ENCODE data around the gene PIP5KL1. TPM values are rescaled to one million over a fixed set of nuclear protein-coding genes. Genes with fewer than 3 reads are reported as not detected.

The PIP5KL1 gene
- polyA plus RNA-seq, 1 donor (not counting 4 experiments of a cell fraction or from before 2014, with no cell fraction given) = 4.4 TPM

GRCh38 chr9:127943011-127943662, 12.6 kb upstream of the PIP5KL1 start:
- H3K4me1 ChIP-seq (ENCODE audit: control insufficient read depth, extremely low read depth, insufficient read depth, low read length) = peaks cover 5% of the 10 kb centered on the region
- H3K27me3 ChIP-seq (ENCODE audit: control insufficient read depth, extremely low read depth, insufficient read depth, low read length) = no peaks in the 10 kb centered on the region
- no peak overlapping the region for H3K9ac ChIP-seq (ENCODE audit: control insufficient read depth, extremely low read depth, insufficient read depth, low read length)
- FAIRE-seq (no peak), DNase-seq (ENCODE audit: low read depth, low spot score) (no peak)
- dilution Hi-C loops (cut with MboI; ENCODE audit: extremely low pct_ligation_motif_present, low sequenced_read_pairs) = loop anchor here (25.0 kb wide), 1 partner anchor 119 kb away; the partner anchor contains the start of genes NAIF1 and SLC25A25
- no peaks in the 10 kb centered on the region for H3K9me1 ChIP-seq (ENCODE audit: control insufficient read depth, extremely low read depth, insufficient read depth, low read length)
- H4K20me1 ChIP-seq (ENCODE audit: control insufficient read depth, extremely low read depth, insufficient read depth, low read length) = peaks cover 9% of the 10 kb centered on the region
- H3K36me3 ChIP-seq (ENCODE audit: control insufficient read depth in 2 of 2, extremely low read depth in 1 of 2, insufficient read depth in 2 of 2, low read length in 2 of 2) = peaks cover 5 to 10% of the 10 kb centered on the region in 2 experiments
- H3K4me2 ChIP-seq (ENCODE audit: control insufficient read depth, extremely low read depth, insufficient read depth, low read depth, low read length) = no peak overlapping the region
- TF ChIP-seq EZH2 (IDR thresholded peaks at IDR 0.05; ENCODE audit: low read length) (no peak), CTCF (optimal IDR thresholded peaks at IDR 0.05 in 1 of 3, IDR thresholded peaks at IDR 0.05 in 1 of 3, conservative IDR thresholded peaks at IDR 0.05 in 1 of 3; ENCODE audit: extremely low read depth in 1 of 3, insufficient read depth in 2 of 3, low read length in 3 of 3) (no peak)
- no peak overlapping the region for H3K27ac ChIP-seq (ENCODE audit: control insufficient read depth, insufficient read depth, low read length)
- no peak overlapping the region for H2AFZ ChIP-seq (ENCODE audit: control insufficient read depth, low read length)
- no peaks in the 10 kb centered on the region for H3K79me2 ChIP-seq (ENCODE audit: control insufficient read depth, insufficient read depth, low read length)
- H3K9me3 ChIP-seq (ENCODE audit: control insufficient read depth, low read depth, low read length) = no peaks in the 10 kb centered on the region
- no peak overlapping the region for H3K4me3 ChIP-seq (ENCODE audit: control insufficient read depth in 2 of 3, extremely low read depth in 1 of 3, insufficient read depth in 2 of 3, low read depth in 1 of 3, low read length in 3 of 3)

GRCh38 chr9:127942216-127943010, 11.8 kb upstream of the PIP5KL1 start:
- DNase-seq (ENCODE audit: low read depth, low spot score) = no peak
- no peak overlapping the region for H3K27ac ChIP-seq (ENCODE audit: control insufficient read depth, insufficient read depth, low read length)

More at GRCh38 chr9:127942216-127943010, 11.8 kb upstream of the PIP5KL1 start:
- Histone ChIP-seq H3K36me3 (ENCODE audit: control insufficient read depth in 2 of 2, extremely low read depth in 1 of 2, insufficient read depth in 2 of 2, low read length in 2 of 2) (peaks cover 5 to 10% of the 10 kb centered on the region in 2 experiments), H3K9me3 (ENCODE audit: control insufficient read depth, low read depth, low read length) (no peaks in the 10 kb centered on the region), H2AFZ (ENCODE audit: control insufficient read depth, low read length) (no peak overlapping the region), H3K4me2 (ENCODE audit: control insufficient read depth, extremely low read depth, insufficient read depth, low read depth, low read length) (no peak overlapping the region), H4K20me1 (ENCODE audit: control insufficient read depth, extremely low read depth, insufficient read depth, low read length) (peaks cover 9% of the 10 kb centered on the region), H3K4me1 (ENCODE audit: control insufficient read depth, extremely low read depth, insufficient read depth, low read length) (peaks cover 8% of the 10 kb centered on the region), H3K27me3 (ENCODE audit: control insufficient read depth, extremely low read depth, insufficient read depth, low read length) (no peaks in the 10 kb centered on the region), H3K9ac (ENCODE audit: control insufficient read depth, extremely low read depth, insufficient read depth, low read length) (no peak overlapping the region), H3K4me3 (ENCODE audit: control insufficient read depth in 2 of 3, extremely low read depth in 1 of 3, insufficient read depth in 2 of 3, low read depth in 1 of 3, low read length in 3 of 3) (no peak overlapping the region), H3K79me2 (ENCODE audit: control insufficient read depth, insufficient read depth, low read length) (peaks cover 1% of the 10 kb centered on the region), H3K9me1 (ENCODE audit: control insufficient read depth, extremely low read depth, insufficient read depth, low read length) (no peaks in the 10 kb centered on the region)
- TF ChIP-seq EZH2 (IDR thresholded peaks at IDR 0.05; ENCODE audit: low read length) (no peak), CTCF (optimal IDR thresholded peaks at IDR 0.05 in 1 of 3, IDR thresholded peaks at IDR 0.05 in 1 of 3, conservative IDR thresholded peaks at IDR 0.05 in 1 of 3; ENCODE audit: extremely low read depth in 1 of 3, insufficient read depth in 2 of 3, low read length in 3 of 3) (peak in 2 of 3 experiments; percentile 87 to 91)
- no peak for FAIRE-seq
- dilution Hi-C loops (cut with MboI; ENCODE audit: extremely low pct_ligation_motif_present, low sequenced_read_pairs) = loop anchor here (25.0 kb wide), 1 partner anchor 120 kb away; the partner anchor contains the start of genes NAIF1 and SLC25A25

Data from keratinocyte (primary cell).